Measurements from ENCODE around the gene KLF14.

The KLF14 gene

GRCh38 chr7:130741331-130741995, 7.5 kb upstream of the KLF14 start:
- no peaks in the 10 kb centered on the region for H3K79me2 ChIP-seq (ENCODE audit: insufficient read depth, low read length)
- H3K4me3 ChIP-seq (ENCODE audit: insufficient read depth, low read length, poor library complexity, severe bottlenecking): no peak overlapping the region
- no peaks in the 10 kb centered on the region for H3F3A ChIP-seq (ENCODE audit: insufficient read depth)
- TF ChIP-seq EZH2phosphoT487 (conservative IDR thresholded peaks at IDR 0.05; ENCODE audit: low read length): no peak
- TF ChIP-seq CTCF (IDR thresholded peaks at IDR 0.05; ENCODE audit: insufficient read depth, low read length, poor library complexity, severe bottlenecking): no peak
- no peaks in the 10 kb centered on the region for H3K27me3 ChIP-seq (ENCODE audit: low read length)
- H3K4me2 ChIP-seq (ENCODE audit: low read depth, low read length, poor library complexity, severe bottlenecking): peak overlapping the region; percentile 51
- peak overlapping the region; percentile 61 for H3K27ac ChIP-seq (ENCODE audit: low read depth, low read length)
- peak overlapping the region; percentile 72 for H2AFZ ChIP-seq (ENCODE audit: low read depth, low read length, severe bottlenecking)
- H3K9me2 ChIP-seq (replicated peaks; ENCODE audit: insufficient read depth, low read length): no peaks in the 10 kb centered on the region
- H3K36me3 ChIP-seq (ENCODE audit: low read length): no peaks in the 10 kb centered on the region
- H3K9ac ChIP-seq (ENCODE audit: low read length): peak overlapping the region; percentile 27
- H4K20me1 ChIP-seq (ENCODE audit: low read depth, low read length): no peaks in the 10 kb centered on the region
- no peaks in the 10 kb centered on the region for H3K9me3 ChIP-seq (ENCODE audit: insufficient read depth, low read length)

GRCh38 chr7:130740606-130741005, 6.6 kb upstream of the KLF14 start:
- H3K36me3 ChIP-seq (ENCODE audit: low read length): no peaks in the 10 kb centered on the region
- H3K4me2 ChIP-seq (ENCODE audit: low read depth, low read length, poor library complexity, severe bottlenecking): peak overlapping the region; percentile 51
- no peak overlapping the region; the same call in 1 of the 2 replicates for H3K27ac ChIP-seq (ENCODE audit: low read depth, low read length)
- peak overlapping the region; percentile 27; the same call in 1 of the 2 replicates for H3K9ac ChIP-seq (ENCODE audit: low read length)
- no peaks in the 10 kb centered on the region for H3K9me2 ChIP-seq (replicated peaks; ENCODE audit: insufficient read depth, low read length)
- no peak overlapping the region for H3K4me3 ChIP-seq (ENCODE audit: insufficient read depth, low read length, poor library complexity, severe bottlenecking)
- peak overlapping the region; percentile 72 for H2AFZ ChIP-seq (ENCODE audit: low read depth, low read length, severe bottlenecking)
- H3K9me3 ChIP-seq (ENCODE audit: insufficient read depth, low read length): no peaks in the 10 kb centered on the region
- no peaks in the 10 kb centered on the region for H4K20me1 ChIP-seq (ENCODE audit: low read depth, low read length)
- H3F3A ChIP-seq (ENCODE audit: insufficient read depth): no peaks in the 10 kb centered on the region; the same call in 1 of the 2 replicates
- TF ChIP-seq CTCF (IDR thresholded peaks at IDR 0.05; ENCODE audit: insufficient read depth, low read length, poor library complexity, severe bottlenecking) (no peak), EZH2phosphoT487 (conservative IDR thresholded peaks at IDR 0.05; ENCODE audit: low read length) (no peak)
- no peaks in the 10 kb centered on the region for H3K79me2 ChIP-seq (ENCODE audit: insufficient read depth, low read length)
- H3K27me3 ChIP-seq (ENCODE audit: low read length): no peaks in the 10 kb centered on the region

GRCh38 chr7:130736298-130736900, 2.4 kb upstream of the KLF14 start:
- Histone ChIP-seq H3K79me2 (ENCODE audit: insufficient read depth, low read length) (no peaks in the 10 kb centered on the region), H3K4me2 (ENCODE audit: low read depth, low read length, poor library complexity, severe bottlenecking) (no peak overlapping the region), H3F3A (ENCODE audit: insufficient read depth) (no peaks in the 10 kb centered on the region; the same call in 1 of the 2 replicates), H3K9me2 (replicated peaks; ENCODE audit: insufficient read depth, low read length) (no peaks in the 10 kb centered on the region), H3K27ac (ENCODE audit: low read depth, low read length) (no peak overlapping the region), H3K36me3 (ENCODE audit: low read length) (no peaks in the 10 kb centered on the region), H2AFZ (ENCODE audit: low read depth, low read length, severe bottlenecking) (no peak overlapping the region), H3K9me3 (ENCODE audit: insufficient read depth, low read length) (no peaks in the 10 kb centered on the region), H4K20me1 (ENCODE audit: low read depth, low read length) (no peaks in the 10 kb centered on the region), H3K27me3 (ENCODE audit: low read length) (no peaks in the 10 kb centered on the region), H3K4me3 (ENCODE audit: insufficient read depth, low read length, poor library complexity, severe bottlenecking) (no peak overlapping the region), H3K9ac (ENCODE audit: low read length) (no peak overlapping the region)
- no peak for TF ChIP-seq CTCF (IDR thresholded peaks at IDR 0.05; ENCODE audit: insufficient read depth, low read length, poor library complexity, severe bottlenecking)
- no peak for TF ChIP-seq EZH2phosphoT487 (conservative IDR thresholded peaks at IDR 0.05; ENCODE audit: low read length)
